Gastroesophageal sphincter (tissue), 2 donors: ENCODE data around the gene TENT5C.

Experiments used
- EP300 ChIP-seq: sonication (generic); formaldehyde crosslinking; IDR thresholded peaks from one replicate; pipeline ENCODE4 v1.6.1; 2017; ENCODE audit warnings: antibody characterized with exemption, mild to moderate bottlenecking
- POLR2A ChIP-seq, 2 donors: fragments of 450-650 bp; IDR thresholded peaks; one replicate each; pipeline ENCODE4 v1.6.1; 2017; ENCODE audit warnings: antibody characterized with exemption in 2 of 2, mild to moderate bottlenecking in 2 of 2, moderate library complexity in 1 of 2

GRCh38 chr1:117566556-117566955 is 39.3 kb upstream of the TENT5C start:
- TF ChIP-seq POLR2A (IDR thresholded peaks at IDR 0.05) (no peak), EP300 (no peak)
